Measurements from ENCODE around the gene SCN1B.

The SCN1B gene

GRCh38 chr19:35056513-35057063, 26.3 kb downstream of the SCN1B start:
- no peak for DNase-seq

GRCh38 chr19:35058370-35058769, 28.1 kb downstream of the SCN1B start:
- DNase-seq, result no peak

DNA sequence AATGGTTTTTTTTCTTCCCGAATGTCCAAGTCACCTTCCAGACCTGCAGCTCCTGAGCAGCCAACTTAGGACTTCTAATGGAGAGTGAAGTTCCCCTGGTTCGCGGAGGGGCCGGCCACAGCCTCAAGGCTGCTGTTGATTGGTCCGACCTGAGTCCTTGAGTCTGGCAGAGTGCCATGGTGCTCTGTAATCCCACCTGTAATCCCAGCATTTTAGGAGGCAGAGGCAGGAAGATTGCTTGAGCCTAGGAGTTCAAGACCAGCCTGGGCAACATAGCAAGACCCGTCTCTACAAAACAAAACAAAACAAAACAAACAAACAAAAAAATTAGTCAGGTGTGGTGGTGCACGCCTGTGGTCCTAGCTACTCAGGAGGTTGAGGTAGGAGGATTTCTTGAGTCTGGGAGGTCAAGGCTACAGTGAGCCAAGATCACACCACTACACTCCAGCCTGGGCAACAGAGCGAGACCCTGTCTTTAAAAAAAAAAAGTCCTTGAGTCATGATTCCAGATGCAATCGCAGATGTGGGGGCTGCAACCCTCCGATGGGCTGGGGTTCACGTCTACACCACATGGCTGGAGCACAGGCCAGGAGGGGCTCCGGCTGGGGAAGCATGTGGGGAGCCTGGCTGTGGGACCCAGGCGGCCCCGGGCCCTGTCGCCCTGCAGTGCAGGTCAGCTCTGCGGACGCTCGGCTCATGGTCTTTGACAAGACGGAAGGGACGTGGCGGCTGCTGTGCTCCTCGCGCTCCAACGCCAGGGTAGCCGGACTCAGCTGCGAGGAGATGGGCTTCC, 28.9 kb downstream of the SCN1B start:
- DNase-seq, result no peak

DNA sequence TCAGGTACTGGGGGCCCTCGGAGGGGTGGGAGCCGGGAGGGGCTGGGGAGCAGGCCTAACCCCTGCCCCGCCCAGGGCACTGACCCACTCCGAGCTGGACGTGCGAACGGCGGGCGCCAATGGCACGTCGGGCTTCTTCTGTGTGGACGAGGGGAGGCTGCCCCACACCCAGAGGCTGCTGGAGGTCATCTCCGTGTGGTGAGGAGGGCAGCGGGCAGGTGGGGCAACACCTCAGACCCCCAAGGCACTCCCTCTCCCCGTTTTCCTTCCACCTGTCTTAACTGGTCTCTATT, 29.5 kb downstream of the SCN1B start:
- no peak for DNase-seq

- DNase-seq, result no peak
Measured at GRCh38 chr19:35060160-35060855, 30.0 kb downstream of the SCN1B start.

GRCh38 chr19:35061583-35062373, 31.5 kb downstream of the SCN1B start:
- no peak for DNase-seq

DNA sequence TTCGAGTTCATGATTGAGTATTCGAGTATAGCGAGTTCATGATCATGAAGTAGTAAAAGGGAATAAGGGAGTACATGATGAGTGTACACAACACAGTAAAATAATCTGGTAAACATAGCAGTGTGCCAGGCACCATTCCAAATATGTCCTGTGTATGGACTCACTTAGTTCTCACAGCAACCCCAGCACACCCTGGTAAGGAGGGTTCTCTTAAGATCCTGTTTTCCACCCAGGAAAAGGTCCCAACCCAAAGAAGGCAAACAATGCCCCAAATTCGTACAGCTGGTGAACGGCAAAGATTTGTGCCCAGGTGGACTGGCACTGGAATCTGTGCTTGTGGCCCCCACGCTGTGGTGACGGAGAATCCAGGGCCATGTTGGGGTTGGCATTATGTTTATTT, 32.7 kb downstream of the SCN1B start:
- DNase-seq, result no peak

DNA sequence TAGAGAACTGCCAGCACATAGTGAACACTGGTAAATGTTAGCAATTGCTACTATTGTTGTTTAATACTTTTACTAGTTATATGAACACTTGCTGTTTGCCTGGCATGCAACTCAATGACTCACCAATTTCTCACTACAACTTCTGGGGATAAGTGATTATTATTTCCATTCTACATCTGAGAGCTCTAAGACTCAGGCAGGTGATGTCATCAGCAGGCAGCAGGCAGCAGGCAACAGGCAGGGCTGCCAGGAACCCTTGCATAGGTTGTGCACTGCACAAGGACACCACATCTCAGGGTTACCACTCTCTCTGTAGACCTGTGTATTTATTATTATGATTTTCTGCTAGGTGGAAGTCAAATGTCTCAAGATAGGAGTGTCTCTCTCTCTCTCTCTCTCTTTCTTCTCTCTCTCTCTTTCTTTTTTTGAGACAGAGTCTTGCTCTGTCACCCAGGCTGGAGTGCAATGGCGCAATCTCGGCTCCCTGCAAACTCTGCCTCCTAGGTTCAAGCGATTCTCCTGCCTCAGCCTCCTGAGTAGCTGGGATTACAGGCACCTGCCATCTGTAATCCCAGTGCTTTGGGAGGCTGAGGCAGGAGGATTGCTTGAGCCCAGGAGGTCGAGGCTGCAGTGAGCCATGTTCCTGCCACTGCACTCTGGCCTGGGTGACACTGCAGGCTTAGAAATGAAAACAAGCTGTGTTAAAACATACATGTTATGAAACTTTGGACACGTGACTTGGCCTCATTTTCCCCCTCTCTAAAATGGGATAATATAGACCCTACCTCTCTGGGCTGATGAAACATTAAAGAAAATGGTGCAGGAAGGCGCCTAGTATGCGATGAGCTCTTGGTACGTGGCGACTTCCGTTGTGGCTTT, 33.9 kb downstream of the SCN1B start:
- no peak for DNase-seq

- DNase-seq, result no peak
Measured at GRCh38 chr19:35065574-35065973, 35.3 kb downstream of the SCN1B start.

DNA sequence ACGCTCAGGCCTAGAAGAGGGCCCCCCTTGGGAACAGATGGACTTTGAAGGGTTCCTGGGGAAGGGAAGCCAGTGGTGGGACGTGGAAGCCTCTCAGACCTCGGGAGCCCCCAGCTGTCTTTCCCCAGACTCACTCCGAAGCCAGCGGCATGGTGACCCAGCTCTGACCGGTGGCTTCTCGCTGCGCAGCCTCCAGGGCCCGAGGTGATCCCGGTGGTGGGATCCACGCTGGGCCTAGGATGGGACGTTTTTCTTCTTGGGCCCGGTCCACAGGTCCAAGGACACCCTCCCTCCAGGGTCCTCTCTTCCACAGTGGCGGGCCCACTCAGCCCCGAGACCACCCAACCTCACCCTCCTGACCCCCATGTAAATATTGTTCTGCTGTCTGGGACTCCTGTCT, 35.9 kb downstream of the SCN1B start:
- DNase-seq, result no peak

GRCh38 chr19:35066691-35067563, 36.7 kb downstream of the SCN1B start:
- DNase-seq, result peak; percentile 42

- DNase-seq, result no peak
Measured at GRCh38 chr19:35068941-35069634, 38.8 kb downstream of the SCN1B start.

GRCh38 chr19:35069696-35070095, 39.4 kb downstream of the SCN1B start:
- no peak for DNase-seq

DNA sequence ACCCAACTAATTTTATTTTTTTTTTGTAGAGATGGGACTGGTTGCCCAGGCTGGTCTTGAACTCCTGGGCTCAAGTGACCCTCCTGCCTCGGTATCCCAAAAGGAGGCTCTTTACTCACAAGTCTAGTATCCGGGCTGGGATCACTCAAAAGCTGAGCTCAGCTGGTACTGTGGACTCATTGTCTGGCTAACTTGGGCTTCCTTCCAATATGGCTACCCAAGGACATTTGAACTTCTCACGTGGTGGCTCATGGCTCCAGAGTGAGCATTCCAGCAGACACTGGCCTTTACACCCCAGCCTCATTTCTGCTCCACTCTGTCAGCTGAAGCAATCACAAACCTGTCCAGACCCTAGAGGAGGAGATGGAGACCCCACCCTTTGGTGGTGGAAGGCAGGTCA, 40.2 kb downstream of the SCN1B start:
- no peak for DNase-seq

GRCh38 chr19:35073516-35073915, 43.2 kb downstream of the SCN1B start:
- no peak for DNase-seq

- no peak for DNase-seq
Measured at GRCh38 chr19:35073941-35074340, 43.7 kb downstream of the SCN1B start.

DNA sequence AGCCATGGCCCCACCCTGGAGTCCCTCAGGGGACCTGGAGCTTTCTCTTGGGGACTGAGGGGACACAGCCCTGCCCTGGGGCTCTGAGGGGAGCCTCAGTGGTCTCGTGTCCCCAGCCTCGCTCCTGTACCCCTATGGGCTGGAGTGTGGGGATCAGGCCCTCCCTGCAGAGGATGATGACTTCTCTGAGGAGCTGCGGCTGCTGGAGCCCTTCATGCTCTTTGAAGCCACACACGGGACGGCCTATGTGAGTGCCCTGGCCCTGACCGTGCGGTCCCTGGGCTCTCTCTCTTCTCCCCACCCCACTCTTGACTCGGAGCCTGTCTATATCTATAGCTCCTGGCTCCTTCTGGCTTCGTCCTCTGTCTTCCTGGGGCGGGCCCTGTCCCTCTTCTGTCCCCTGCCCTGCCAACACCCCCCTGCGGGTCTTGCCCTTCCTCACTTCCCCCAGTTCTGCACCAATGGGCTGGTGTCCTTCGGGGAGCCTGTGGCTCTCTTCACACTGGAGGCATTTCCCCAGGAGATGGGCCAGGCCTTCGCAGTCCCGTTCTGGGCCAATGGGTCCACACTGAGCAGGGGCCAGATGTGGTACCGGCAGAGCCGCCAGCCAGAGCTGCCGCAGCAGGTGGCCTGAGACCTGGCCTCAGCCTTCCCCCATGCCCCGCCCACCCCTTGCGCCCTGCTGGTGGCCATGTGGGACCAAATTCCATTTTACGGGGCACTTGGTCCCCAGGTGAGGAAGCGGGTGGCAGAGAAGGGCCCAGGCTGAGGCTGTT, 44.3 kb downstream of the SCN1B start:
- DNase-seq, result no peak

- DNase-seq, result no peak
Measured at GRCh38 chr19:35075202-35076025, 45.1 kb downstream of the SCN1B start.

DNA sequence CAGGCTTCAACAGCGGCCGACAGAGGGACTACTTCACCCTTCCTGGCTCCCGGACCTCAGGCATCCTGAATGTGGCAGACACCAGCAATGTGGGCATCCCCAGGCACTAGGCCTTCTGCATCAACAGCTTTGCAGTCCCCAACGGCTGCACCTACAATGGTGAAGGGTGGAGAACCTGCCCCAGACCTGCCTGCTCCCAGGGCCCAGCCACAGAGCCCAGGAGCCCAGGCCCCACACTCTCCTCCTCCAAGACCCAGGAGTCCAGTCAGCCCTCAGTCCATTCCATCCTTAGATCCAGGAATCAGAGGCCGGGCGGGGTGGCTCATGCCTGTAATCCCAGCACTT, 45.7 kb downstream of the SCN1B start:
- no peak for DNase-seq

Measured in NCI-H774 (cell line).